Measurements from ENCODE around the gene LAMTOR3. TPM values are rescaled to one million over a fixed set of nuclear protein-coding genes. Genes with fewer than 3 reads are reported as not detected.

Gene LAMTOR3
- total and polyA plus RNA-seq, 10 of the 15 experiments (the other 5 are each of a cell fraction or from before 2014, with no cell fraction given) = 30.1 to 120 (median 65.5) TPM

- TF ChIP-seq PKNOX1 (IDR thresholded peaks at IDR 0.05) (peak; percentile 84), ZBTB4 (CRISPR knock-in tag; IDR thresholded peaks at IDR 0.05) (no peak), SREBF1 (IDR thresholded peaks at IDR 0.05; ENCODE audit: low read length) (no peak), NFIC (IDR thresholded peaks at IDR 0.05; ENCODE audit: low read depth, low read length) (0 out of 2 replicates have a peak, but pooled peaks have one; percentile 47), CUX1 (IDR thresholded peaks at IDR 0.05; ENCODE audit: insufficient replicate concordance, low read depth, low read length) (no peak), ZNF207 (IDR thresholded peaks at IDR 0.05; ENCODE audit: borderline replicate concordance) (no peak), MAX (IDR thresholded peaks at IDR 0.05; ENCODE audit: low read depth, low read length) (0 out of 2 replicates have a peak, but pooled peaks have one; percentile 44), GABPA (IDR thresholded peaks at IDR 0.05; ENCODE audit: low read depth) (no peak), MYB (IDR thresholded peaks at IDR 0.05; ENCODE audit: borderline replicate concordance, low read depth, low read length) (no peak), REST (IDR thresholded peaks at IDR 0.05; ENCODE audit: low read depth, low read length) (no peak), ETV6 (conservative IDR thresholded peaks at IDR 0.05 in 1 of 2, IDR thresholded peaks at IDR 0.05 in 1 of 2; ENCODE audit: borderline replicate concordance in 1 of 2, low read depth in 1 of 2) (peak in 1 of 2 experiments; percentile 74; a peak in 1 of 4 replicates), SIN3A (IDR thresholded peaks at IDR 0.05; ENCODE audit: low read depth, low read length) (no peak), SP1 (IDR thresholded peaks at IDR 0.05; ENCODE audit: low read depth, low read length) (no peak), NFXL1 (IDR thresholded peaks at IDR 0.05; ENCODE audit: borderline replicate concordance) (no peak)
Observed at GRCh38 chr4:99848591-99849001, 45.6 kb downstream of the LAMTOR3 start (continued).

Data from GM12878 (cell line).